ENCODE data around the gene TMPRSS3.

The TMPRSS3 gene

DNA sequence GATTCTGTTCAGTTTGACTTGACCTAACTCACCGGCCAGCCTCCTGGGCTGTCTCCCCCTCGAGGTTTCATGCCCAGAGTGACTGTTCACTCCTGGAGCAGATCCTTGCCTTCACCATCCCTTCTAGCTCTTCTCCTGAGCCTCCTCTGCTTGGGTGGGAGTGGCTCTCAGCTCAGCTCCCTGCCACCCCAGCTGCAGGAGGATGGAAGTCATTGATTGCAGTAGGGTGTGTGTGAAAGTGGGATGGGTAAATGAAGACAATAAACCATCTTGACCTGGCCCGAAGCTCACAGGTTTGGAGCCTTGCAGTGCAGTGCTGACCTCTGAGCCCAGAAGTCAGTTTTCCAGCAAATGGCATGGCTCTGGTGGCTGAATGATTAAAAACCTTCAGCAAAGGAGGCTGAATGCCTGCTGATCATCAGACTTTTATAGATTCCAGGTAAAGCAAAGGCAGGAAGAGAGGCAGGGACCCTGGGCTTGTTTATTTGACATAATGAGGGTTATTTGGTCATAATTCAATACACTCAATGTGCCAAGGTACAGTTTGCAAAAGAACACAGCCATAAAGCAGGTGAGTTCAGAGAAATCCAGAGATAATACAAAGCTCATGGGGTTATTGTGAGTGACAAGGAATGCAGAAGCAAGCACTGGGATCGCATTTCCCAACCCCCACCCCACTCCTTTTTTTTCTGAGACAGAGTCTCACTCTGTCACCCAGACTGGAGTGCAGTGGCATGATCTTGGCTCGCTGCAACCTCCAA, 63.1 kb downstream of the TMPRSS3 start:
- no peak for DNase-seq (ENCODE audit: low read depth, low spot score)
- WGBS (ENCODE audit: insufficient coverage, insufficient read length): no CpG with 5 or more reads among the region's 5 CpGs
- H3K27me3 ChIP-seq (ENCODE audit: control insufficient read depth, insufficient read depth, low read length): no peaks in the 10 kb centered on the region

GRCh38 chr21:42331660-42332059, 64.2 kb downstream of the TMPRSS3 start:
- Histone ChIP-seq H3K36me3 (ENCODE audit: control insufficient read depth, insufficient read depth, low read length) (no peaks in the 10 kb centered on the region), H3K27me3 (ENCODE audit: control insufficient read depth, insufficient read depth, low read length) (no peaks in the 10 kb centered on the region)
- no peak for DNase-seq (ENCODE audit: low read depth, low spot score)

More for the DNA sequence above, 63.1 kb downstream of the TMPRSS3 start:
- Histone ChIP-seq H3K4me1 (ENCODE audit: control insufficient read depth, insufficient read depth, low read length) (no peaks in the 10 kb centered on the region), H3K27ac (ENCODE audit: low read length) (no peak overlapping the region), H3K4me3 (ENCODE audit: low read length) (no peak overlapping the region), H3K9me3 (ENCODE audit: control insufficient read depth, insufficient read depth, low read length) (no peaks in the 10 kb centered on the region; the same call in none of the 2 replicates), H3K36me3 (ENCODE audit: control insufficient read depth, insufficient read depth, low read length) (no peaks in the 10 kb centered on the region)

GRCh38 chr21:42330380-42331371, 65.2 kb downstream of the TMPRSS3 start:
- H3K9me3 ChIP-seq (ENCODE audit: control insufficient read depth, insufficient read depth, low read length): no peaks in the 10 kb centered on the region; the same call in none of the 2 replicates
- no peak overlapping the region for H3K4me3 ChIP-seq (ENCODE audit: low read length)
- no peak overlapping the region for H3K27ac ChIP-seq (ENCODE audit: low read length)
- no CpG with 5 or more reads among the region's 4 CpGs for WGBS (ENCODE audit: insufficient coverage, insufficient read length)
- H3K27me3 ChIP-seq (ENCODE audit: control insufficient read depth, insufficient read depth, low read length): no peaks in the 10 kb centered on the region
- no peak for DNase-seq (ENCODE audit: low read depth, low spot score)
- H3K4me1 ChIP-seq (ENCODE audit: control insufficient read depth, insufficient read depth, low read length): no peaks in the 10 kb centered on the region
- no peaks in the 10 kb centered on the region for H3K36me3 ChIP-seq (ENCODE audit: control insufficient read depth, insufficient read depth, low read length)

More at GRCh38 chr21:42331660-42332059, 64.2 kb downstream of the TMPRSS3 start:
- no peaks in the 10 kb centered on the region for H3K4me1 ChIP-seq (ENCODE audit: control insufficient read depth, insufficient read depth, low read length)
- no peak overlapping the region for H3K27ac ChIP-seq (ENCODE audit: low read length)
- no peaks in the 10 kb centered on the region; the same call in none of the 2 replicates for H3K9me3 ChIP-seq (ENCODE audit: control insufficient read depth, insufficient read depth, low read length)
- no peak overlapping the region for H3K4me3 ChIP-seq (ENCODE audit: low read length)

DNA sequence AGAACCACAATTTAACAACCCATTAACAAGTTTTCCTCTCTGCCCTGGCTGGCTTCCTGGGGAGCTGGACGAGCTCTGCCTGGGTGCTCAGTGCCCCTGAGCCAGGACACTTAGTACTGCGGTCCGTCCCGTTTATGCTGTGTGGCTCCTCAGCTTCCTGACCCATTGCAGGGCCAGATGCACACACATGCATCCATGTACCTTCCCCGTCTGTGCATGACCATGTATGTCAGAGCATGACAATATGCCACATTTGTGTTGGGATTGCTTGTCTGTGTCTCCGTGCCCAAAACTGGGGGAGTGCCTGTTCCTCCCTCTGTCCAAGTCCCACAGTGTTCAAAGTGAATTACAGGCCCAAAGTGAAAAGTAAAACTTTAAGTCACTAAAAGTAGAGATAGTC, 71.0 kb downstream of the TMPRSS3 start:
- Histone ChIP-seq H3K9me3 (ENCODE audit: control insufficient read depth, insufficient read depth, low read length) (no peaks in the 10 kb centered on the region; the same call in 1 of the 2 replicates), H3K4me3 (ENCODE audit: low read length) (no peak overlapping the region), H3K27me3 (ENCODE audit: control insufficient read depth, insufficient read depth, low read length) (no peaks in the 10 kb centered on the region), H3K36me3 (ENCODE audit: control insufficient read depth, insufficient read depth, low read length) (no peaks in the 10 kb centered on the region), H3K4me1 (ENCODE audit: control insufficient read depth, insufficient read depth, low read length) (no peaks in the 10 kb centered on the region), H3K27ac (ENCODE audit: low read length) (no peak overlapping the region)
- WGBS (ENCODE audit: insufficient coverage, insufficient read length): no CpG with 5 or more reads among the region's 6 CpGs
- no peak for DNase-seq (ENCODE audit: low read depth, low spot score)

All from iPS DF 6.9 (cell line).